G401 (cell line): ENCODE data around the gene VAMP2. TPM values are rescaled to one million over a fixed set of nuclear protein-coding genes. Genes with fewer than 3 reads are reported as not detected.
A peak's percentile ranks its signal among the peaks of the same experiment; 100 is the strongest.

Experiments
- DNase-seq: peaks from one replicate; pipeline ENCODE4 v3.0.0-alpha.2; 2015; ENCODE audit warnings: low spot score
- in situ Hi-C: cut with HindIII; loops from 2 replicates; pipeline ENCODE4 v1.10.0; 2016; ENCODE audit warnings: low sequenced_read_pairs, mixed read lengths
- total RNA-seq: library from RNA; depleted of rRNA; stranded (reverse); fragments of >200 nt; shearing (Covaris generic); gene quantifications from 2 replicates; pipeline ENCODE4 v1.2.3, GENCODE V29; 2014

Gene VAMP2
- total RNA-seq, 1 experiment from 2014 or later: 1.0 TPM

DNA sequence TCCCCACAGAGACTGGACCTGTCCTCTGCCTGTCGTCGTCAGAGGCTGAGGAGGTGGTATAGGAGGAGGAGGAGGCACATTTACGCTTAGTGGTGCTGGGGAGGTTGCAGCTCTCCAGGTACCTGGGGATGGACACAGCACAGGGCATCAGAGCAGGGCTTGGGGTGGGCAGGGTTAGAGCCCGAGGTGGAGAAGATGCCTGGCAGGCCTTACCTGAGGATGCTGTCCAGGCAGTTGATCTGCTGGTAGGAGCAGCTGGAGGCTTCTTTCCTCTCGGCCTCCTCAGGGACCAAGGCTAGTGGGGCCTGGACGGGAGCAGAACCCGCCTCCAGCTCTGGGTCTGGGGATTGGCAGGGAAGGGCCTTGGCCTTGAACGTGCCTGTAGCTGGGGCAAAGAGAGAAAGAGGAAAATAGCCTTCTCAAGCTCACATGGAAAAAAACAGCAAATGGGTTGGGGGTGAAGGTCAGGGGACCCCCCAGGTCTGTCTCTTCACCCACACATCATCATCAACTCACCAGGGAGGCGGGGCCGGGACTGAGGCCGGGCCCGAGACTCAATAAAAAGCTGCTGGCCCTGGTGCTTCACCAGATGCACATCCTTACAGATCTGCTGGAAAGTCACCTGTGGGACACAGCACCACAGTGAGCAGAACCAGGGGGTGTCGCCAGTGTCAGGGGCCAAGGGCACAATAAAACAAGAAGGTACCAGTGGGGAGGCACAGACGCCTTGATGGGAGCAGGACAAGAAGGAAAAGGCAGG, 16.2 kb downstream of the VAMP2 start:
- DNase-seq: no peak
- in situ Hi-C loops: no loop called here

DNA sequence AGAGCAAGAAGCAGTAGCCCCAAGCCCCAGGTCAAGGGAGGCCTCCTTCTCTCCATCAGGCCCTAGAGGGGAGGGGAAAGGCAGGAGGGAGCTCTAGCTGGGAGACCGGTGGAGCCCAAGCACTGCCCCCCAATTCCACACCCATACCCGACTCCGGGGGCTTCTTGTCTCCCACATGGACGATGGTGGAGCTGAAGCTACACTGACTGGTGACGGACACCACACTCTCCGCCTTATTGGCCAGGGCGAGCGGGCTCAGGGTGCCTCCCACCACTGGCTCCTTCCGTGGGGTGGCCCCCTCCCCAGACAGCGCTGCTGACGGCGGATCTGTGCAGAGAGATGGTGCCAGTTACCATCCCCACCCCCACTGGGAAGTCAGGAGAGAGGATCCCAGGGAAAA, 16.9 kb downstream of the VAMP2 start:
- no peak for DNase-seq
- in situ Hi-C loops: no loop called here

DNA sequence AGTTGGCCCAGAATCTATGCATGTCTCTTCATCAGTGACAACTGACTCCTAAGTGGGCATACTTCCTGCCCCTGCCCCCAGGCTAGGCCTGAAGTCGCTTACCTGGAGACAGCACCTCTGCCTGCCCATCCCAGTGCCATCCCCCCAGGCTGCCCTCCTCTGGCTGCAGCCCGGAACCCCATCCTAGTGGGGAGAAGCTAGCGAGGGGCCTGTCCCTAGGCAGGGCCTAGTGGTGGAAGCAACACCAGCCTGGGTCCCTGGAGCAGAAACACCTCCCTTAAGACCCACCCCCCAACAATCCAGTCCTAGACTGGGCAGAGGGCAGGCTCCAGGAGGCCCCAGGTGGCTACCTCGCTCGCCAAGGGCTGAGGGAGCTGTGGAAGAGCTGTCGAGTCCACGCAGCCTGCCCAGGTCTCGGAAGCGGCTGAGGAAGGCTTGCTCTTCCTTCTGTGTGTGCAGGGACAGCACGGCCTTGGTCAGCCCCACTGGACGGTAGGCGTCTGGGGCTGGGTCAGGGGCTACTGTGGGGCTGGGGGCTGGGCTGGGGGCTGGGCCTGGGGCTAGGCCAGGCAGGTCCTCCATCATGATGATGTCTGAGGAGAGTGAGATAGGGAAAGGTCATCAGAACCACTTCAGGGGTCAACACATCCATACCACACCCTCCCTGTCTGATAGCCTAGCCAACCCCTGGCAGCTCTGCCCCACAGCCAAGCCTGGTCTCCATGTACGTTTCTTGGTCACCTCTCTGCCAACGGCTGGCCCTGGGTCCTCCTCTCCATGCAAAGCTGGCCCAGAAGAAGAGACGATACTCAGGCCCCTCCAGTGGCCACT, 18.1 kb downstream of the VAMP2 start:
- DNase-seq: no peak
- in situ Hi-C loops: no loop called here

DNA sequence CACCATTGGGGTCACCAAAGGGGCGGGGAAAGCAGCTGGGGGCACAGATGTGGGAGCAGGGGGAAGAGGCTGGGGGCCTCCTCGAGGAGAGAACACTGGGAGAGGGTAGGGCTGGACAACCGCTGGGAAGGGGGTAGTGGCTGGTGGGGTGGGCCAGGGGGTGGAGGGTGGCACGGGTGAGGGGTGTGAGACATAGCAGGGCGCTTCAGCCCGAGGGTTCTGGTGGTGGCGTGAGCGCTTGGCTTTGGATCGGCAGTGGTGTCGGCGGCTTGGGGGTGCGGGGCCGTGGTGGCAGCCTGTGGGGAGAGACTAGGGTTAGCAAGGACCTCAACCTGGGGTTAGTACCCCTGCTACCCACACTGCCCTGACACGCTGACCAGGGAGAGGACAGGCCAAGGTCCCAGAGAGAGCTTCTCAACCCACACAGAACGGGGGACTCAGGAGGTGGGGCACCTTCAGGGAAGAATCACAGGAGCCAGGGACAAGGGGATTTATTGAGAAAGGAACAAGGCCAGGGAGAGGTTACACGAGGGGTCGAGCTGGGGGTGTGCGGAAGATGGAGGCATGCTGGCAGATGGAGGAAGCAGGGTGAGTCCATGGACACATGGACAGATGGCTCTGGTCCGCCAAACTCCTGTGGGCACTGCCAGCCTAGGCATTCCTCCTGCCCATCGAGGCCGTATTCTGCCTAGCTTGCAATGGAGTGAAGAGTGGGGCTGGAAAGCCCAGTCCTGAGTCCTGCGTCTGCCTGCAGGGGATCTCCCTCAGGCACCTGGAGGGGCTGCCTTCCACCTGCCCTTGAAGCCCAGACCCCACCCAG, 19.0 kb downstream of the VAMP2 start:
- DNase-seq: no peak
- in situ Hi-C loops: no loop called here

DNA sequence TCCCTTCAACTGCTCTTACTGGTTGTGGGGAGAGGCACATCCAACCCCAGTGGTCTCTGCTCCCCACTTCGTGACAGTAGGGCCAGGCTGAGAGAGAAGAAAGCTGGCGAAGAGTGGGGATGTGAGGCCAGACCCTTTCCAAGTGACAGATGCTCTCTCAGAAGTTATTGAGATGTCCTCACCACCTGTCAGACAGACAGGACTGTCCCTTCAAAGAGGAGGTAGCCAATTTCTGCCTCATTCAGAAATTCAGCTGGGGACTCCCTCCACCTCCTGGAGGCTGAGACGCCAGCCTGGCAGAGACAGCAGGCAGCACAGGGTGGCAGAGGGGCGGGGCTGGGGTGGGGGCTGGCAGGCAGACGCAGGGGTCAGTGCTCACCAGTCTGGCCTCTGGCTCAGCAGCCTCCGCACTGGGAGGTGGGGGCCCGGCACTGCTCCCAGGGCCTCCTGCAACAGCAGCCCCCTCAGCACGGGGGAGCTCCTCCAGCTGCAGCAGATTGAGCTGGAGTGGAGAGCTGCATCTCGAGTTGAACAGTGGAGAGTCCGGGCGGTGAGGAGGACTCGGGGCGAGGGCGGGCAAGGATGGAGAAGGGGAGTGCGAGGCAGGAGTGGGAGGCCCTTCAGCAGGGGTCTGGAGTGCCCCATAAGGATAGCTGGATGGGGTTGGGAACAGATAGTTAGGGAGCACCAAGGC, 19.7 kb downstream of the VAMP2 start:
- DNase-seq: no peak
- in situ Hi-C loops: no loop called here

DNA sequence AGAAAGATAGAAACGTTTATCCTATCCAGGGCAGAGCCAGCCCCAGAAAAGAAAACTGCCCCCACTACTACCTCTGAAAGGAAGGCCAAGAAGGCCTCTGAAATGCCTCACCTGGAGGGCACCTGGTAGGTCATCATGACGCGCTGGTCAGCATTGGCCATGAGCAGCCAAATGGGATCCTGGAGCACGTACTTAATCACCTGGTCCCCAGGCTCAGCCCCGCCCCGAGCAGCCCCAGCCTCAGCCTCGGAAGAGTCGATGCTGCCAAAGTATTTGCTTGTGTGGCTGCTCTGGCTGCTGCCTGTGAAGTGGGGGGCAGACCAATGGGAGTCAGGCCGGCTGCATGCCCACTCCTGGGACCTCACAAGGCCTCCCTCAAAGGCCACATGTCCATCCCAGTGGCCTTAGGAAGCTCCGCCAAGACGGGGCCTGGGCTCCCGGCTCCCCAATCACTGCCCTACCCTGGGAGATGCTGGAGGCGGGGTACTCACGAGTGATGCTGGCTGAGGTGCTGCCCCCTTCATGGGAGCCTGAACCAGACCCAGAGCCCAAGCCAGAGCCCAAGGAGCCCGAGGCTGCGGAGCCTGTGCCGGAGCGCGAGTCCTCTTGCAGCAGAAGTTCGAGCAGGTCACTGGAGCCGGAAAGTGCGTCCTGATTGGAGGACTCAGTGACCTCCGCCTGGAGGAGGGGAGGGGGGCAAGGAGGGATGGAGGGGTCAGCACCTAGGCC, 20.4 kb downstream of the VAMP2 start:
- in situ Hi-C loops: no loop called here
- no peak for DNase-seq

DNA sequence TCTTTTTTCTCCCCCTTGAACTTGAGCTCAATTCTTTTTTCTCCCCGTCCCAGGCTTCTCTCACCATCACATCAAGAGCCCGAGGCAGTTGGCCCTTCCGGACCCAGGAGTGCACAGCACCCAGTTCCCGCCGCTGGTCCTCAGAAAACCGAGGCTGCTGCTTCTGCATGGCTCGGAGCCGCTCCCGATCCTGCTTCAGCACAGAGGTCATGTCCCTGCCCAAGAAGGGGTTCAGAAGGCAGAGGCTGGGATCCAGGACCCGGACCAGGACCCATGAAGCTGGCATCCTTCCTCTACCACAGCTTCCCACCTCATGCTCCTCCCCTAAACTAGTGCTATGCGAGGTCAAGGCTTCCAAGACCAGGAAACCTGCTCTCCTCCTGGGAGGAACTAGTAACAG, 21.0 kb downstream of the VAMP2 start:
- in situ Hi-C loops: no loop called here
- DNase-seq: no peak

DNA sequence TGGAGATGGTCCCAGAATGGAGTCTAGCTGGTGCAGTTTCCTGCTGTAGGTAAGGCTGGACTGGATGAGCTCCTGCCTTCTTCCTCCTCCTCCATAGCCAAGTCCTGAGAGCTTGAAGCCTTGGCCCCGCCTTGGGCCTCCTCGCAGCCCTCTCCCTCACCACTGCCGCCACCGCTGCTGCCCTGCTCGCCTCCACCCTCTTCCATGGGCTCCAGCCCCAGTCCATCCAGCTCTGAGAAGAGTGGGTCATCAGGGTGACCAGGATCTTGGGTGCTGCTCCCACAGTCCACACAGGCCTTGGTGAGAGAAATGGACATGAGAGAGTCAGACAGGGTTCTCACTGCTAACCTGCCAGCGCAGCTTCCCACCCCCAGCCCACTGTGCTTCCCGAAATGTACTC, 21.7 kb downstream of the VAMP2 start:
- in situ Hi-C loops: no loop called here
- no peak for DNase-seq

DNA sequence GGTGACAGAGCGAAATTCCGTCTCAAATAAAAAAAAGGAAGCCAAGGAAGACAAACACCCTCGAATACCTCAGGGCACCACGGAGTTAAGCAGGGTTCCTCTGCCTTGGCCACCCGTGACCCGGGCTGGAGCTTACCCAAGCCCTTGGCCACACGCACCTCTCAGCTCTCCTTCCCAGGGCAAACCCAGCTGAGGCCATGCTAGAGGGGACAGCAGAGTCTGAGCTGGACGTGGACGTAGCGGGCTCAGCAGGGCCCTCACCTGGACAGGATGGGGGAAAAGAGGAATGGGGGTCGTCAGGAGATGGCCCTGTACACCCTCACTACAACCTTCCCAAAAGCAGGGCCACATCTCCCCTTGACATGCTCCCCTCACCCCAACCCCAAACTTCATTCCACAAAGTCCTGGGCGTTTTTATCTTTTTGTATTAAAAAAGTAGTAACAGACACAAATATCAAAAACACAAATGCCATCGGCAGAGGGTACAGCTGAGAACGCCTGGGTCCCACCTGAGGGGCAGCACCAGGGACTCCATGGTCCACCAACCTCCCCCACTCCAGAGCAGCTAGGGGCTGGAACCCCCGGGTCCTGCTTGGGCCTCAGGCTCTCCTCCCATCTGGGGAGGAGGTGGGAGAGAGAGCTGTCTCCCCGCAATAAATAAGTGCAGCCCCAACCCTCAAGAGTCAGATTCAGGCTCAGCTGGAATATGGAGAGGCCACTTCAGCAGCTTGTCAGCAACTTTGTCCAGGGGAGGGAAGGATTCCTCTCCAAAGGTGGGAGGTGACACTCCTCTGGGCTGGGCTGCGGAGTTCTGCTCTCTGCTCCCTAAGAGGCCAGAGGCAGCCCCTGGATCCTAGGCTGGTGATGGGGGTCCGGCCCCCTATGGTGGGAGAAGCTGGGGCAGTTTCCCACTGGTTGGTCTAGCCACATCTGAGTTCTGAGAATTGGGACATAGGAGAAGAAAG, 22.4 kb downstream of the VAMP2 start:
- no peak for DNase-seq
- in situ Hi-C loops: no loop called here

DNA sequence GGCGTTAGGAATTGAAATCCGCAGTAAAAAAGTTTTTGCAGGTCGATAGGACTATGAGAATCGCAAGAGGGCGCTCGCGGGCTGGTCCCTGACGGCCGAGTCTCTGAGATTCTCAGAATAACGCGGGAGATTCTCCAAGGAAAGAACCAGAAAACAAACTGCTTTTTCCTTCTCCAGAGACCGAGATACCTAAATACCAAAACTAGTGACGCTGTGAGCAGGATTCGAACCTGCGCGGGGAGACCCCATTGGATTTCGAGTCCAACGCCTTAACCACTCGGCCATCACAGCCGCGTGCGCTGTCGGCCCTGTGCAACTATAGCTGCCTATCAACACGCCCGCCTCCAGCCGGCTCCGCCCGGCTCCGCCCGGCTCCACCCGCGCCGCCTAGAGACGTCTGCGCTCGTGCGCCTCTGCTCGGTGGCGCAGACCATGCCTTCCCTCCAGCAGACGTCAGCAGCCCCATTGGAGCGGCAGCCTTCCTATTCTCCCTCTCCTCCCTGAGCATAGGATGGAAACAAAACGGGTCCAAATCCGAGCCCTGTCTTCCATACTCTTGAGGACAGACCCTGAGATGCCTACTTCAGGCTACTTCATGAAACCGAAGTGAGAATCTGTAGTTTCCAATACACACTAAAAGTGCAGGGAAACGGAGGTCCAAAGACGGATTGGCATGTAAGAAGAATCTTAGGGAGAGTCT, 23.9 kb downstream of the VAMP2 start:
- peak; percentile 95 for DNase-seq
- in situ Hi-C loops: no loop called here

DNA sequence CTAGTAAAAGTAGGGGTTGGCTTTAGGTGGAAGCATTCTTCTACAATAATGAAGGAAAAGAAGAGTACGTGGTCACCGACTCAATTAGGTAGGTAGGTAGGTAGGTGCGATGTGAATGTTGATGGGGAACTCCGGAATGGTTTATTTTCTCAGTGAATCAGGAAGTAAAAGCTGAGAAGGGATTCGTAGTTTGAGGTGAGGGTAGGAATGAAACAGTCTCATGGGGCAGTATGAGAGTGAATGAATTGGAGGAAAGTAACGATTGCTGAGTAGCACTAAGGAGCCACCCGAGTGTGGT, 24.4 kb downstream of the VAMP2 start:
- DNase-seq: no peak
- in situ Hi-C loops: no loop called here

DNA sequence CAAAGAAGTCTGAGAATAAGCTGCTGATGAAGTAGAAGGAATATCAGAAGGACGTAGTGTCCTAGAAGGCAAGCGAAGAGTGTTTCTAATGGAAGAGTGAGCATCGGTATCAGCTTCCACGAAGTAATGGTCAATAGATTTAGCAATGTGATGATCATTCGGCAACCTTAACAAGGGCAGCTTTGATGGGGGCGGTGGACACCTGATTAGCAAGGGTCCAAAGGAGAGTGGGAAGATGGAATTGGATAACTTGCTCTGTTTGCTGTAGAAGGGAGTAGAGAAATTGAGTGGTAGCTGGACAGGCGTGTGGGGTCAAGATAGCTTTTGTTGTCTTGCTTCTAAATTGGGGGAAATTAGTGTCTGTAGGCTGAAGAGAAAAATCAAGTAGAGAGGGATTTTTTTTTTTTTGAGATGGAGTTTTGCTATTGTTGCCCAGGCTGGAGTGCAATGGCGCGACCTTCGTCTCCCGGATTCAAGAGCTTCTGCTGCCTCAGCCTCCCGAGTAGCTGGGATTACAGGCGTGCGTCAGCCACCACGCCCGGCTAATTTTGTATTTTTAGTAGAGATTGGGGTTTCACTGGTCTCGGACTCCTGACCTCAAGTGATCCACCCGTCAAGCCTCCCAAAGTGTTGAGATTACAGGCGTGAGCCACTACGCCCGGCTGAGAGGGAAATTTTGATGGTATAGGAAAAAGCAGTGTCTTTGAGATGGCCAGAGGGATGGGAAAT, 24.9 kb downstream of the VAMP2 start:
- in situ Hi-C loops: no loop called here

DNA sequence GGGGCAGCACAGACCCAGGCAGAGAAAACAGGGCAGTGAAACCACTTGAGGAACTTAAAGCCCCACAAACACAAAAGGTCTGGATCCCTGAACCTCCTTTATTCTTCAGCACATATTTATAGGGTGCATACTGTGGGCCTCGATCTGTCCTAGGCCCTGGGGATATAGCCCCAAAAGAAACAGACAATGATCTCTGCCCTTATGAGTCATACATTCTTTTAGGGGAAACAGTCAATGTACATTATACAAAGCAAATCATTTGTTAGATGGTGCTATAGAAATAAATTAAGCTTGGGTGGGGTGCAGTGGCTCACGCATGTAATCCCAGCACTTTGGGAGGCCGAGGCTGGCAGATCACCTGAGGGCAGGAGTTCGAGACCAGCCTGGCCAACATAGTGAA, 28.8 kb downstream of the VAMP2 start:
- DNase-seq: no peak
- in situ Hi-C loops: no loop called here

More for the DNA sequence above, 24.9 kb downstream of the VAMP2 start:
- DNase-seq: peak; percentile 31

DNA sequence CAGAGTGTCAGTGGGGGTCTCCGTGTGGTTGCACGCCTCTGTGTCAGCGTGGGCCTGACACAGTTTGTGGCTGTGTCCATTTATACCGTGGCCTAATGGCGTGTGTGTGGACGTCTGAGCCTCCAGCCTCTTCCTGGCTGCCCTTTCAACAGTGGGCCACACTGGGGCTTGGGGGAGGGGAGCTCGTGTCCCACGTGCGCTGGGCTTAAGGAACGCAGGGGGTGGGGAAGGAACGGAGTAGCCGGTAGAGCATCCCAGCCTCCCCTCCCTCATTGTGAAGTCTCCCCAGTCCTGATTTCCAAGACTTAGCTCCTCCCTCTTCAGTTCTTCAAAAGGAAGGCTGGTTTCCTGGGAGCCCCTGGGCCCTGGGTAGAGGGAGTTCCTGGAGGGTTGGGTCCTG, 29.3 kb downstream of the VAMP2 start:
- no peak for DNase-seq
- in situ Hi-C loops: no loop called here

DNA sequence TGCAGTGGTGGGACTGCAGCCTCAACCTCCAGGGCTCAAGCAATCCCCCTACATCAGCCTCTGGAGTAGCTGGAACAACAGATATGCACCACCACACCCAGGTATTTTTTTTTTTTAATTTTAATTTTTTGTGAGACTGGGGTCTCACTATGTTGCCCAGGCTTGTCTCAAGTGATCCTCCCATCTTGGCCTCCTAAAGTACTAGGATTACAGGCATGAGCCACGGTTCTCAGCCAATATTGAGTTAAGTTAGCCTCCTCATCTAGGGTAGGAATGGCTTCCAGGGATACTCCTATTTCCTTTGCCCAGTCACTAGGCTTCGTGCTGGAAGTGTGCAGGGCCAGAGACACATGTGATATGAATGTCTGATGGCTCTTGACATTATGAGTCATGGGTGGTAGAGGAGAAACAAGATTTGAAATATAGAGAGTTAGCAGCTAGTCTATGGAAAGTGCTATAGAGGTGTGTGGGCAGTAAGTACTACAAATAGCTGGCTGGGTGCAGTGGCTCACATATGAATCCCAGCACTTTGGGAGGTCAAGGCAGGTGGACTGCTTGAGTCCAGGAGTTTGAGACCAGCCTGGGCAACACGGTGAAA, 30.8 kb downstream of the VAMP2 start:
- no peak for DNase-seq
- in situ Hi-C loops: no loop called here

DNA sequence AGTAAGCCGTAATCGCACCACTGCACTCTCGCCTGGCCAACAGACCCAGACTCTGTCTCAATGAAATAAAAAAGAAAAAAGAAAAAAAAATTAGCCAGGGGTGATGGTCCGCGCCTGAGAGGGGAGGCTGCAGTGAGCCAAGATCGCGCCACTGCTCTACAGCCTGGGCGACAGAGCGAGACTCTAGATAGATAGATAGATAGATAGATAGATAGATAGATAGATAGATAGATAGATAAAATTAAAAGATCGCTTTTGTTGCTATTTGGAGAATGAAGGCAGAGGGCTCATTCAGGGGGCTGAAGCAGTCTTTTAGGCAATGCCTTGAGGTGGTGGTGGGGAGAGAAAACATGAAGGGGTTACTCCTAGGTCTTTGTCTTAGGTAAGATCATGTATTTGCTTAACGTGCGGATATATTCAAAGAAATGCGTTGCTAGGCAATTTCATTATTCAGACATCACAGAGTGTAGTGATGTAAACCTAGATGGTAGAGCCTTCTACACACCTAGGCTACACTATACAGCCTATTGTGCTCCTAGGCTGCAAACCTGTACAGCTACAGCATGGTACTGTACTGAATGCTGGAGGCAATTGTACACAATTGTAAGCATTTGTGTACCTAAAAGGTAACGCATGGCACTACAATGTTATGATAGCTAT, 34.5 kb downstream of the VAMP2 start:
- in situ Hi-C loops: no loop called here

More for the DNA sequence above, 34.5 kb downstream of the VAMP2 start:
- DNase-seq: no peak
